BE2C (cell line): Measurements from ENCODE around the gene TMEM272.

Source experiments
- DNase-seq: peaks from one replicate; pipeline ENCODE4 v3.0.0-alpha.2; 2020
- H3K27me3 ChIP-seq: fragments of 250-450 bp; sonication (Bioruptor Pico); 2 replicates; pipeline ENCODE4 v1.5.1; 2020; ENCODE audit warnings: mild to moderate bottlenecking
- H3K36me3 ChIP-seq: fragments of 250-450 bp; sonication (Bioruptor Pico); 2 replicates; pipeline ENCODE4 v1.5.1; 2020; ENCODE audit warnings: mild to moderate bottlenecking
- H3K4me1 ChIP-seq: fragments of 250-450 bp; sonication (Bioruptor Pico); 2 replicates; pipeline ENCODE4 v1.5.1; 2020
- H3K4me3 ChIP-seq: 2 replicates; pipeline ENCODE4 v1.5.1; 2011; ENCODE audit warnings: low read depth, low read length
- H3K9me3 ChIP-seq: fragments of 250-450 bp; sonication (Bioruptor Pico); 2 replicates; pipeline ENCODE4 v1.5.1; 2020
- CTCF ChIP-seq: IDR thresholded peaks from 2 replicates; pipeline ENCODE4 v1.5.1; 2012; ENCODE audit warnings: mild to moderate bottlenecking, low read depth, low read length

Gene TMEM272

GRCh38 chr13:51786425-51787265 lies 58.3 kb downstream of the TMEM272 start:
- Histone ChIP-seq H3K4me1 (peaks cover 25% of the 10 kb centered on the region), H3K36me3 (no peaks in the 10 kb centered on the region), H3K27me3 (no peaks in the 10 kb centered on the region), H3K9me3 (no peaks in the 10 kb centered on the region), H3K4me3 (peak overlapping the region; percentile 25)
- DNase-seq: peak; percentile 42
- TF ChIP-seq CTCF: no peak

GRCh38 chr13:51785712-51786424 lies 59.1 kb downstream of the TMEM272 start:
- TF ChIP-seq CTCF: no peak
- peak; percentile 96 for DNase-seq
- peaks cover 25% of the 10 kb centered on the region for H3K4me1 ChIP-seq

GRCh38 chr13:51784097-51784496 lies 60.9 kb downstream of the TMEM272 start:
- DNase-seq: no peak
- H3K4me3 ChIP-seq: no peak overlapping the region
- H3K4me1 ChIP-seq: peaks cover 24% of the 10 kb centered on the region
- H3K36me3 ChIP-seq: no peaks in the 10 kb centered on the region
- no peaks in the 10 kb centered on the region for H3K27me3 ChIP-seq
- TF ChIP-seq CTCF: no peak
- no peaks in the 10 kb centered on the region for H3K9me3 ChIP-seq

More at GRCh38 chr13:51785712-51786424, 59.1 kb downstream of the TMEM272 start:
- Histone ChIP-seq H3K36me3 (no peaks in the 10 kb centered on the region), H3K27me3 (no peaks in the 10 kb centered on the region), H3K4me3 (peak overlapping the region; percentile 27), H3K9me3 (no peaks in the 10 kb centered on the region)

GRCh38 chr13:51783428-51784094 lies 61.4 kb downstream of the TMEM272 start:
- H3K9me3 ChIP-seq: no peaks in the 10 kb centered on the region
- no peak for DNase-seq
- H3K27me3 ChIP-seq: no peaks in the 10 kb centered on the region
- peaks cover 22% of the 10 kb centered on the region for H3K4me1 ChIP-seq
- no peaks in the 10 kb centered on the region for H3K36me3 ChIP-seq
- H3K4me3 ChIP-seq: no peak overlapping the region
- no peak for TF ChIP-seq CTCF

- no peak for TF ChIP-seq CTCF
- H3K4me1 ChIP-seq: peaks cover 17% of the 10 kb centered on the region
- no peak overlapping the region for H3K4me3 ChIP-seq
- no peaks in the 10 kb centered on the region for H3K36me3 ChIP-seq
- H3K27me3 ChIP-seq: no peaks in the 10 kb centered on the region
- H3K9me3 ChIP-seq: no peaks in the 10 kb centered on the region
- DNase-seq: no peak
Measured at GRCh38 chr13:51782026-51782710, 62.8 kb downstream of the TMEM272 start.
